GM21447 (cell line): ENCODE measurements around the gene SEMA5A.

Experiments used
- ATAC-seq: cut with Tn5 transposase; IDR thresholded peaks from one replicate; pipeline ENCODE4 v1.9.1; 2021; ENCODE audit not compliant: unreplicated experiment

Gene SEMA5A

GRCh38 chr5:9545992-9546851 is at the start of gene SEMA5A:
Gene SEMA5A (minus strand): TSS chr5:9546075. CDS start chr5:9379946, 166,129 bp downstream.
- no peak for ATAC-seq

DNA sequence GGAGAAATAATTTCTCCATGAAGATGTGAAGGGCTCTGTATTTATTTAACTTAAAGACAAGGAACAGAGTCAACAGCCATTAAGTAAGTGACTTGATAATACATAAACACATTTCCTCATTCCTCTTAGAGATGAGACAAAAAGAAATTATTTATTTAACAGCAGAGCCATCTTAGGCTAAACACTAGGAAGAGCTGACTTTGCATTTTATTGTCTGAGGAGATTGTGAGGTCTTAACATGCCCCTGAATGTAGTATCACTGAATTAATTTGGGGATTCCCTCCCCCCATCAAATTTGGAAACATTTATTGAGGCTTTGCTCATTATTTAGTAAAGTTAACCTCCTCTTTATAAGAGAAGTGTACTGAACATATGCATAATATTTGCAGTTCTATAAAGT is 49.0 kb upstream of the SEMA5A start:
- ATAC-seq = no peak

GRCh38 chr5:9589049-9589835 is 43.4 kb upstream of the SEMA5A start:
- ATAC-seq = no peak

- ATAC-seq = no peak
Measured at GRCh38 chr5:9588254-9588653, 42.4 kb upstream of the SEMA5A start.

- ATAC-seq = no peak
Measured at GRCh38 chr5:9587135-9587534, 41.3 kb upstream of the SEMA5A start.

- ATAC-seq = no peak
Measured at GRCh38 chr5:9582406-9582805, 36.5 kb upstream of the SEMA5A start.

GRCh38 chr5:9573796-9574195 is 27.9 kb upstream of the SEMA5A start:
- ATAC-seq = no peak

DNA sequence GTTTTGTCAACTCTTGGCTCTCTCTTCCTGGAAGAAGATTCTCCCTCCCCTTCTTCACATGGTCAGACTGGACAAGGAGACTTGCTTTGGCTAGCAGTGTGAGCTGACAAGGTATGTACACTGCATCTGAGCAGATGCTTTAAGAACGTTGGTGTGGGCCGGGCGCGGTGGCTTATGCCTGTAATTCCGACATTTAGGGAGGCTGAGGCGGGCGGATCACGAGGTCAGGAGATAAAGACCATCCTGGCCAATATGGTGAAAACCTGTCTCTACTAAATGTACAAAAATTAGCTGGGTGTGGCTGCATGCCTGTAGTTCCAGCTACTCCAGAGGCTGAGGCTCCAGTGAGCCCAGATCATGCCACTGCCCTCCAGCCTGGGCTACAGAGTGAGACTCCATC is 26.4 kb upstream of the SEMA5A start:
- ATAC-seq = no peak

DNA sequence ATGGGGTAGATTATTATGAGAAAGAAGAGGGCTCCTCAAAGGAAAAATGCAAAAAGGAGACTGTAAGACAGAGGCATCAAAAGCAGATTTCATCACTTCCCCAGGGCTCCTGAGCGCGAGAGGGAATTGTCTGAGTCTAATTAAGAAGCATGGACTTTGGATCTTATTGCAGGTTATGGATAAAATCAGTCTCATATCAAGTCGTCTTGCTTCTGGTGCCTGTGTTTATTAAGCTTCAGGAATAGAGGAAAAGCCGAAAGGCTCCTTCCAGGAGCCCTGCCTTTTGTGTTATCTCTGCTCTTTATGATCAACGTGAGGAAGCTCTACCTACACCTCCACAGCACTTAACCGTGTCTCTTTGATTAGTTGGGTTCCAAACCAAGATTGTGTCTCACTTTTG is 25.0 kb upstream of the SEMA5A start:
- no peak for ATAC-seq

GRCh38 chr5:9567039-9567438 is 21.2 kb upstream of the SEMA5A start:
- ATAC-seq = no peak

DNA sequence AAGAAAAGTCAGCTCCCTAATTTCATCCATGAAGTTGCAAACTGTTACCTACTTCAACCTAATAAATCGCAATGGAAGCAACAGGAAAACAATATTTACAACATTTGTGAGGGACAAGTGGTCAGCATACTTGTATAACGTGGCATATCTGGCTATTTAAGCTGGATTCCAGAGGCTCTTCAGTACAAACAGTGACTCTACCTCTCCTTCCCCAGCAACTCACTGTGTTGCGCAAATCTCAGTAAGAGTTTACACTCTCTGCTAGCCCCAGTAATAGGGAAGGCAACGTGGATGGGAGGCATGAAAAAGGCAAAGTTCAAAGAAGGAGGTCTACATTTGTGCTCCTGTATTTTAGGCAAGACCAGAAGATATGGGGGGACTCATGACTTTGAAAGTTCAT is 18.9 kb upstream of the SEMA5A start:
- no peak for ATAC-seq

DNA sequence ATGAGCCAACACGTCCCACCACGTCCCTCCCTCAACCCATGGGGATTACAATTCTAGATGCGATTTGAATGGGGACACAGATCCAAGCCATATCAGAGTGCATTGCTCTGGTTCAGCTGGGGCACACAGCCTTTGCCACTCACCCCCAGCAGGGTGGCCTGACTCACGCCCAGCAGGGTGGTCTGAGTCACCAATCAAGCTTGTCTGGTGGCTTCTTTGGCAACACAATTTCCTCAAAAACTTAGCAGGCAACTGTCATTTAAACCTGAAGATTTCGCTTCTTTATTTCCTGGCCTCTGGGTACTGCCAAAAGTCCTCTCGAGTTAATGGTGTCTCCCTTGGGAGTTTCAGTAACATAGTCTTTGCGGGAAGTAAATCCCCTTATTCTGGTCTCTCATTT is 16.3 kb upstream of the SEMA5A start:
- no peak for ATAC-seq

DNA sequence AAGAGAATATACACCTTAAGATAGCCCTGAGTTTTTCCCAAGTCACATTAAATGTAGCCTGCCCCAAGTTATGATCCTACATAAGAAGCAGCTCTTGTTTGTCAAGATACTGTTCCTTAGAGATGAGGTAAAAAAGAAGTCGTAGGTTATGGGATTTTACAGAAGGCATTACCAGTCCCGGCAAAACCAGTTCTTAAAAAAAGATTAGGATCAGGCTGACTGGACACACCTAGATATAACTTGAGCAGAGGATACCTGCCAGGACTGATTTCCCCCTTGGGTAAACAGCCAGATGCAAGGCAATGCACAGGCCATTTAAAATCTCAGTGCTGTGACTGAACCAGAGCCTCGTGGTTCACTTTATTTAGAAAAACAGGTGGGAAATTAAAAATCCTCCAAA is 14.1 kb upstream of the SEMA5A start:
- ATAC-seq = no peak

DNA sequence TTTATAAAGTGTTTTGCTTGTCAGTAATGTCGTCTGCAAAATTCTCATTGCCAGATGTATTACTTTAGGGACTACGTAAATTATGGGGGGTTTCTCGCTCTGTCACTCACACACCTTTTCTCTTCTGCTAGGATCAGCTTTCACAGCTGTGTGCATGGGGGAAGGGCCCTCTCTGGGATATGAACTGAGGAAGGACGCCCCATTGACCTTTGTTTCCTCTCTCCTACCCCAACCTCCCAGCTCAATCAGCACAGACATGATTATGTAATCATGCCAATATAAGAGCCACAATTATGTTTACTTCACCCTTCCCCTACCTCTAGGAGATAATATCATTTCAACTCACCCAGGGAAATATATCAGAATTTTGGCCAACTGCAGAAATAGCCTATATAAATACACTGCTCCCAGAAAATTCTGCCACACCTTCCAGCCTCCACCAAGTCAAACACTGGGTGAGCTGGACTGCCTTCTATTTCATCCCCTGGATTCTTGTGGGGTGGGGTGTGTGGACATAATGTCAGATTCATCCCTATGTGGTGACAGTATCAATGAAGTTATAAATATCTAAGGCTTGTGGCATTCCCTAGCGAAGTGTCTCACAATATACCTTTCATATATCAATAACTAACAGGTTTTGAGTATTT is 12.6 kb upstream of the SEMA5A start:
- no peak for ATAC-seq

- no peak for ATAC-seq
Measured at GRCh38 chr5:9557696-9558095, 11.8 kb upstream of the SEMA5A start.

GRCh38 chr5:9555961-9556360 is 10.1 kb upstream of the SEMA5A start:
- ATAC-seq = no peak

GRCh38 chr5:9554122-9554521 is 8.2 kb upstream of the SEMA5A start:
- ATAC-seq = no peak

GRCh38 chr5:9553561-9553960 is 7.7 kb upstream of the SEMA5A start:
- ATAC-seq = no peak

DNA sequence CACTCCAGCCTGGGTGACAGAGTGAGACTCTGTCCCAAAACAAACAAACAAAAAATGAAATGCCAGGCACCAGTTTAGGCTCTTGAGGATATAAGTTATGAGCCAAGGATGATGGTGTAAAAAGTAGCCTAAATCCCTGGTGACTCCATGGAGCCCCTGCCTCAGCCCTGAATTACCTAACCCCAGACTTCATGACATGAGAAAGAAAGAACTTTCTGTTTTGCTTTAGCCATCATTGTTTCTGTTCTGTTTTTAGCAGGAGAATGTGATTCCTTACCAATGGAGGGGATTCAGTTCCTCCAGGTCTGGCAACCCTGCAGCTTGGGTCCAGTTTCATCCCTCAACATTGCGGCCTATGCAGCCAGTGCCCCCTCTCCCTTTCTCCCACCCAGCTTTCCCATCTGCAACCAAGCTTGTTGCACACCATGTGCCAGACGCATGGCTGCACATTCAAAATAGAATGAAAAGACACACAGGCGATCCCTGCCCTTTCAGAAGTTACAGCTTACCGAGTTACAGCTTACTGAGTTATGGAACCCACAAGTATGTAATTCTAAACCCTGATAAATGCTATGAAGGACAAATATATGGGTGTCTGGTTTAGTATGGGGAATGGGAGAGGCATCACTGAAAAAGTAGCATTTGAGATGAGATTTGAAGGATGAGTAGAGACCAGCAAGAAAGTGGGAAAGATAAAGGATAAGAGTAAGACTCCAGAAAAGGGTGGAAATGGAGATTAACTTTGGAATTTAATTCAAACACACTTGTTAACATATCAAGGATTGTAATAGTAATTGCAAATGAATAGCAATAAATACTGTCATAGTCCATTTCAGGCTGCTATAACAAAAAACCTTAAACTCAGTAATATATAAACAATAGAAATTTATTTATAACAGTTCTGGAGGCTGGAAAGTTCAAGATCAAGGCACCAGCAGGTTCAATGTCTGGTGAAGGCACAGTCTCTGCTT is 6.0 kb upstream of the SEMA5A start:
- ATAC-seq = no peak

DNA sequence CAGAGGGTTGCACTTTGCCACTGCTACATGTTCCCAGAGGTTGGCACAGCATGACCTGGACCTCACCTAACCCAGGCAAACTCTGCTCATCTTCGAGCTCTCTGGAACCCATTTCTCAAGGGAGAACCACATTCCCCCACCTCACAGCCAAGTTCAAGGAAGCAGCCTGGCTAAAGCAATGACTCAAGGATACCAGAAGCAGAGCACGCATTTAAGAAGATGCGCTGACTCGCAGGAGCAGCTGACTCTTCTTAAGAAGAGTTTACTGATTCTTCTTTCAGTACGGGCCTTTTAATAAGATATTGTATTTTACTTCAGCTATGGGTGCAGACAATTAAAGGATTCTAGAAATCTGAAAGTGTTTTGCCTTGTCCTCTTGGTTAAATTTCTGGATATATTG is 4.1 kb upstream of the SEMA5A start:
- ATAC-seq = no peak
